Hepatocyte (in vitro differentiated cells): ENCODE measurements around the gene MVB12B.

ENCODE experiments used
- CTCF ChIP-seq: fragments of 200-600 bp; sonication (generic); IDR thresholded peaks from 2 replicates; pipeline ENCODE4 v1.5.1; 2016; ENCODE audit warnings: antibody characterized with exemption, mild to moderate bottlenecking; ENCODE audit not compliant: poor library complexity
- EZH2 ChIP-seq: fragments of 200-600 bp; sonication (generic); IDR thresholded peaks from 2 replicates; pipeline ENCODE4 v1.6.1; 2016; ENCODE audit warnings: antibody characterized with exemption, mild to moderate bottlenecking, borderline replicate concordance
- EZH2phosphoT487 ChIP-seq: fragments of 200-600 bp; sonication (generic); IDR thresholded peaks from one replicate; pipeline ENCODE4 v1.6.1; 2018; ENCODE audit warnings: antibody characterized with exemption, mild to moderate bottlenecking, low read depth, moderate library complexity; ENCODE audit not compliant: unreplicated experiment, severe bottlenecking

GRCh38 chr9:126549246-126550006 is 222.8 kb downstream of the MVB12B start:
- no peak for TF ChIP-seq CTCF
- TF ChIP-seq EZH2, result no peak
- TF ChIP-seq EZH2phosphoT487, result no peak
